KOPT-K1 (cell line): ENCODE results near the gene APOBEC4.
"Not testable (repeated sequence)": the region's sequence is repeated elsewhere in the genome, so short reads cannot be mapped to it uniquely, and the experiment has no call there.

Experiments used
- H3K27ac ChIP-seq: fragments of 200-600 bp; sonication (generic); 2 replicates; pipeline ENCODE4 v1.5.1; 2016; ENCODE audit warnings: antibody characterized with exemption, mild to moderate bottlenecking, low read depth, low read length; ENCODE audit not compliant: poor library complexity, severe bottlenecking
- H3K36me3 ChIP-seq: fragments of 200-600 bp; sonication (generic); 2 replicates; pipeline ENCODE4 v1.5.1; 2017; ENCODE audit warnings: antibody characterized with exemption, mild to moderate bottlenecking, low read length, moderate library complexity; ENCODE audit not compliant: insufficient read depth
- H3K9me3 ChIP-seq: fragments of 200-600 bp; sonication (generic); 2 replicates; pipeline ENCODE4 v1.5.1; 2017; ENCODE audit warnings: antibody characterized with exemption, low read length, mild to moderate bottlenecking; ENCODE audit not compliant: insufficient read depth, poor library complexity, severe bottlenecking

The APOBEC4 gene

GRCh38 chr1:183632114-183632513 lies 21.0 kb downstream of the APOBEC4 start:
- Histone ChIP-seq H3K27ac (no peak overlapping the region), H3K36me3 (peaks cover 56% of the 10 kb centered on the region), H3K9me3 (no peaks in the 10 kb centered on the region)

GRCh38 chr1:183630748-183631147 lies 22.4 kb downstream of the APOBEC4 start:
- peaks cover 69% of the 10 kb centered on the region for H3K36me3 ChIP-seq
- H3K9me3 ChIP-seq = no peaks in the 10 kb centered on the region
- no peak overlapping the region for H3K27ac ChIP-seq

GRCh38 chr1:183628537-183628936 lies 24.6 kb downstream of the APOBEC4 start:
- H3K36me3 ChIP-seq = peaks cover 88% of the 10 kb centered on the region
- H3K9me3 ChIP-seq = no peaks in the 10 kb centered on the region
- no peak overlapping the region for H3K27ac ChIP-seq

GRCh38 chr1:183626236-183626635 lies 26.9 kb downstream of the APOBEC4 start:
- H3K36me3 ChIP-seq = peaks cover 82% of the 10 kb centered on the region
- H3K27ac ChIP-seq, H3K9me3 ChIP-seq: not testable (repeated sequence)

- Histone ChIP-seq H3K9me3 (no peaks in the 10 kb centered on the region), H3K36me3 (peaks cover 51% of the 10 kb centered on the region), H3K27ac (no peak overlapping the region)
Measured at GRCh38 chr1:183622884-183623785, 30.0 kb downstream of the APOBEC4 start.

- Histone ChIP-seq H3K27ac (no peak overlapping the region), H3K9me3 (no peaks in the 10 kb centered on the region), H3K36me3 (peaks cover 40% of the 10 kb centered on the region)
Measured at GRCh38 chr1:183622013-183622412, 31.1 kb downstream of the APOBEC4 start.

GRCh38 chr1:183620311-183620710 lies 32.8 kb downstream of the APOBEC4 start:
- Histone ChIP-seq H3K36me3 (peaks cover 23% of the 10 kb centered on the region), H3K9me3 (no peaks in the 10 kb centered on the region), H3K27ac (no peak overlapping the region)

GRCh38 chr1:183619781-183620180 lies 33.3 kb downstream of the APOBEC4 start:
- Histone ChIP-seq H3K27ac (no peak overlapping the region), H3K9me3 (no peaks in the 10 kb centered on the region), H3K36me3 (peaks cover 18% of the 10 kb centered on the region)

GRCh38 chr1:183618202-183618601 lies 34.9 kb downstream of the APOBEC4 start:
- not testable (repeated sequence) for H3K27ac ChIP-seq, H3K36me3 ChIP-seq, H3K9me3 ChIP-seq

GRCh38 chr1:183612975-183613374 lies 40.1 kb downstream of the APOBEC4 start:
- H3K9me3 ChIP-seq, H3K27ac ChIP-seq, H3K36me3 ChIP-seq: not testable (repeated sequence)

GRCh38 chr1:183612407-183612806 lies 40.7 kb downstream of the APOBEC4 start:
- Histone ChIP-seq H3K9me3 (no peaks in the 10 kb centered on the region), H3K27ac (no peak overlapping the region), H3K36me3 (no peaks in the 10 kb centered on the region)

GRCh38 chr1:183611021-183611420 lies 42.1 kb downstream of the APOBEC4 start:
- no peak overlapping the region for H3K27ac ChIP-seq
- no peaks in the 10 kb centered on the region for H3K36me3 ChIP-seq
- no peaks in the 10 kb centered on the region for H3K9me3 ChIP-seq

- Histone ChIP-seq H3K36me3 (no peaks in the 10 kb centered on the region), H3K27ac (no peak overlapping the region), H3K9me3 (no peaks in the 10 kb centered on the region)
Measured at GRCh38 chr1:183609759-183610452, 43.2 kb downstream of the APOBEC4 start.

GRCh38 chr1:183609313-183609712 lies 43.8 kb downstream of the APOBEC4 start:
- Histone ChIP-seq H3K27ac (no peak overlapping the region), H3K36me3 (no peaks in the 10 kb centered on the region), H3K9me3 (no peaks in the 10 kb centered on the region)

GRCh38 chr1:183607322-183607980 lies 45.7 kb downstream of the APOBEC4 start:
- Histone ChIP-seq H3K27ac (no peak overlapping the region), H3K36me3 (no peaks in the 10 kb centered on the region), H3K9me3 (no peaks in the 10 kb centered on the region)
